BLaER1 treated with 17β-estradiol and CSF1 and Interleukin-3, amounts not matched to agents 10 nM and 100 nM (cell line): ENCODE data around the gene GATB.
A peak's percentile ranks its signal among the peaks of the same experiment; 100 is the strongest.

ENCODE experiments used
- H3K27ac ChIP-seq, 11 experiments: shearing (Covaris generic); formaldehyde crosslinking; 2 replicates each; pipeline ENCODE4 v1.8.1; 2022
- H3K27me3 ChIP-seq, 11 experiments: shearing (Covaris generic); formaldehyde crosslinking; 2 replicates each; pipeline ENCODE4 v1.8.1; 2022
- H3K36me3 ChIP-seq, 11 experiments: shearing (Covaris generic); formaldehyde crosslinking; 2 replicates each; pipeline ENCODE4 v1.8.1; 2022
- H3K4me1 ChIP-seq, 10 experiments: shearing (Covaris generic); formaldehyde crosslinking; 2 replicates each; pipeline ENCODE4 v1.8.1; 2022
- H3K4me2 ChIP-seq, 11 experiments: shearing (Covaris generic); formaldehyde crosslinking; 2 replicates each; pipeline ENCODE4 v1.8.1; 2022
- H3K4me3 ChIP-seq, 10 experiments: shearing (Covaris generic); formaldehyde crosslinking; 2 replicates each; pipeline ENCODE4 v1.8.1; 2022
- H3K9ac ChIP-seq, 11 experiments: shearing (Covaris generic); formaldehyde crosslinking; 2 replicates each; pipeline ENCODE4 v1.8.1; 2022
- H3K9me3 ChIP-seq, 11 experiments: shearing (Covaris generic); formaldehyde crosslinking; replicated peaks in 1 of 11; 2 replicates each; pipeline ENCODE4 v1.8.1; 2022
- H4K20me1 ChIP-seq, 11 experiments: shearing (Covaris generic); formaldehyde crosslinking; 2 replicates each; pipeline ENCODE4 v1.8.1; 2022
- Cebpa-rat ChIP-seq, 11 experiments: shearing (Covaris generic); IDR thresholded peaks; 2 replicates each; pipeline ENCODE4 v1.8.1; 2022

Gene GATB, protein sequence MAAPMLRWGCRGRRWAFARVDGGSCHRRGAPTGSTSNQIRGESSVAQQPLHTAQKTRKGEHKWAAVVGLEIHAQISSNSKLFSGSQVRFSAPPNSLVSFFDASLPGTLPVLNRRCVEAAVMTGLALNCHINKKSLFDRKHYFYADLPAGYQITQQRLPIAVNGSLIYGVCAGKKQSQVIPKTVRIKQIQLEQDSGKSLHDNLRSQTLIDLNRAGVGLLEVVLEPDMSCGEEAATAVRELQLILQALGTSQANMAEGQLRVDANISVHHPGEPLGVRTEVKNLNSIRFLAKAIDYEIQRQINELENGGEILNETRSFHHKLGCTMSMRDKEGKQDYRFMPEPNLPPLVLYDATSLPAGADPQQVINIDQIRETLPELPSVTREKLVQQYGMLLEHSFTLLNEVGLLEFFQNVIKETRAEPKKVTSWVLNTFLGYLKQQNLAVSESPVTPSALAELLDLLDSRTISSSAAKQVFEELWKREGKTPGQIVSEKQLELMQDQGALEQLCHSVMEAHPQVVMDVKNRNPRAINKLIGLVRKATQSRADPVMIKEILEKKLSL

DNA sequence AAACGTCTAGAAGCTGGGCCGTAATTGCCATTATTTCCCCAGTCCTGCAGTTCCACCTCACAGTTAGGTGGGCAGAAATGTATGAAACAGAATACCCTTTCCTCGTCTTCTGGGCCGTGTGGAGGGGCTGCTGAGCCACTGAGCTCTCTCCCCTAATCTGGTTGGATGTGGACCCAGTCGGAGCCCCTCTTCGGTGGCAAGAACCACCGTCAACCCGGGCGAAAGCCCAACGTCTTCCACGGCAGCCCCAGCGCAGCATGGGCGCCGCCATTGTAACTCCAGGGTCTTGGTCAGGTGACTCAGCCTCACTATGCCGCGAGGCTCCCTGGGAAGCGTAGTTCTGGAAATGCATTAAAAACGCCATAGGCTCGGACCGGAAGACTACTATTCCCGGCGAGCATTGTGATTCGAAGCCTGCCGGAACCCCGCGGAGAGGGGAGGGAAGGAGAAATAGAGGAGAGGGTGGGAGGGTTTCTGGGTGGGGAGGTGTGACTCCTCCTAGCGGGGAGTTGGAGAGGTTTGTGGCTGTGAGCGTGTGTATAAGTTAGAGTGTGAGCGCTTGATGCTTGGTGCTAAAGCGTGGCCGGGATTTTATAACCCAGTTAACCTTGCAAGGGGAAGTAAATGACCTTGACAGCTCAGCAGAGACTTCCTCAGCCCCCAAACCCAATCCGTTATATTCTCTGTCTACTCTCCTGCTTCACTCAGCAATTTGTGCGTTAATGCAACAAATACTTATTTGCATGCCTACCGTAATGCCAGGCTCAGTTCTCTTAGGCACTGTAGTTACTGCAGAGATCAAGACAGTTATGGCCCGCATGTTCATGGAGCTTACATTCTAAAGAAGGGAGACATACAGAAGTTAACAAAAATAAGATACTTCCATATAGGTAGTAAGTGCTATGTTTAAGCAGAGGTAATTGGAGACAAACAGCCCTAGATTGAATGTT, at the start of gene GATB:
GATB (minus strand) TSS at position 296 of the 950 bp plus-strand sequence; CDS start at position 271, 25 bp downstream.
- no peaks in the 10 kb centered on the region for H3K27me3 ChIP-seq
- TF ChIP-seq Cebpa-rat (IDR thresholded peaks at IDR 0.05), result no peak
- H3K36me3 ChIP-seq, result peaks cover 11 to 28% (median 23%) of the 10 kb centered on the region in 11 experiments
- H3K4me3 ChIP-seq, result peak within 1 kb of the TSS; percentile 71 to 94 (median 85)
- H3K9me3 ChIP-seq, result no peaks in the 10 kb centered on the region
- peak within 1 kb of the TSS; percentile 82 to 95 (median 89) for H3K9ac ChIP-seq
- H3K4me1 ChIP-seq, result peaks cover 8 to 17% (median 12%) of the 10 kb centered on the region in 10 experiments; a peak in 19 of 20 replicates
- H3K27ac ChIP-seq, result peak within 1 kb of the TSS; percentile 82 to 94 (median 85)
- peak within 1 kb of the TSS; percentile 75 to 97 (median 89) for H3K4me2 ChIP-seq
- H4K20me1 ChIP-seq, result no peaks in the 10 kb centered on the region

DNA sequence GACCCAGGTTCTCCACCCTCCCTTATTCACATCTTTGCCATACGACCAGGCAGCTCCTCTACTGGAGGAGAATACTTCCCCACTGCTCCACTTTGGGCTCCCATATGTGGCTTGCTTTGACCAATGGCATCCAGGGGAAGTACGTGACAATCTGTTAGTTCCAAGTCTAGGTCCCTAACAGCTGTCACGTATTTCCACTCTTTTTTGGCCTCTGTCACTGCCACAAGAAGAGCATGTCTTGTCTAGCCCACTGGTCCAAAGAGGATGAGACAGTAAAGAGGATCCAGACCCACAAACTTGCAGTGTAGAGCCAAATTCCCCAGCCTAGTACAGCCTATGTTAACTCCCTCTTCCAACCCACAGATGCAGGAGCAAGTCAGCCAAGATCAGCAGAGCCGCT, 49.7 kb upstream of the GATB start:
- H3K4me1 ChIP-seq, result peaks cover 0 to 9% (median 0%) of the 10 kb centered on the region in 10 experiments; a peak in 3 of 20 replicates
- H3K4me2 ChIP-seq, result no peak overlapping the region
- no peak overlapping the region for H3K4me3 ChIP-seq
- no peaks in the 10 kb centered on the region for H3K36me3 ChIP-seq
- no peak for TF ChIP-seq Cebpa-rat (IDR thresholded peaks at IDR 0.05)
- no peaks in the 10 kb centered on the region for H3K27me3 ChIP-seq
- H3K9ac ChIP-seq, result no peak overlapping the region
- H3K9me3 ChIP-seq, result peaks cover 0 to 4% (median 0%) of the 10 kb centered on the region in 11 experiments; a peak in 3 of 22 replicates
- no peaks in the 10 kb centered on the region for H4K20me1 ChIP-seq
- no peak overlapping the region for H3K27ac ChIP-seq

DNA sequence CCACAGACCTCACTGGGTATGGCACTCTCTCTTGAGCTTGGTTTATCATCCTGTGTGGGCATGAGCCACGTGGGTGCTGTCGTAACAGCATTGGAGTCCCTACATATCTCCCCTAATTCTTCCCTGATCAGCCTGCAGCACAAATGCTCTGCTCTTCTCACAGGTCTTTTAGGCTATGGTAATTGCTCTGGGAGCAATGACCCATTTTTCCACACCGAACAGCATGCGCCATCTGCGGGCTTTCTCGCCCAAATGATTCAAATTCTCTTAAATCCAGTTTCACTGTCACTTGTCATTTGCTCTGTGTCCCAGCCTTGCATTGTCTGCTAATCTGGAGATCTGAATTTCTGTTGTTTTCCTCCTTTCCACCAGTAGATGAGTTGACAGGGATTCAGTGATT, 48.9 kb upstream of the GATB start:
- H3K4me1 ChIP-seq, result peaks cover 0 to 9% (median 0%) of the 10 kb centered on the region in 10 experiments; a peak in 3 of 20 replicates
- no peaks in the 10 kb centered on the region for H3K27me3 ChIP-seq
- H3K36me3 ChIP-seq, result no peaks in the 10 kb centered on the region
- H4K20me1 ChIP-seq, result no peaks in the 10 kb centered on the region
- no peak overlapping the region for H3K9ac ChIP-seq
- H3K27ac ChIP-seq, result no peak overlapping the region
- H3K4me2 ChIP-seq, result no peak overlapping the region
- no peak overlapping the region for H3K4me3 ChIP-seq
- H3K9me3 ChIP-seq, result peaks cover 0 to 4% (median 0%) of the 10 kb centered on the region in 11 experiments; a peak in 3 of 22 replicates
- TF ChIP-seq Cebpa-rat (IDR thresholded peaks at IDR 0.05), result no peak

DNA sequence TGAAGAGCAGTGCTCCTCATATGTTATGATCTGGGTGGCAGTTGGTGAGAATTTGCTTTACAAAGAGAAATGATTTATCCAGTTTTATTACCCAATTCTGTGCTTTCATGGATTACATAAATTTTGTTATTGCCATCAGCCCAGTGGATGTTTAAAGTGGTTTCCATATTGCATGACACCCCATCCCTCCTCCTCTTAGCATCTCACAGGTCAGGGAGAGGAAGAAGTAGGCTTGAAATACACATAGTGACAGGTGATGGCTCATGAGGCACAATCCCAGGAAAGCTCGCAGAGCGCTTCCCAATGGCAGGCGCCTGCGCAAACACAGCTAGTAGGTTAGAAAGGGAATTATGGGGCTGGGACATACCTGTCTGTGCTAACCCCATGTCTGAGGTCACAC, 47.7 kb upstream of the GATB start:
- H4K20me1 ChIP-seq, result no peaks in the 10 kb centered on the region
- peaks cover 0 to 9% (median 0%) of the 10 kb centered on the region in 10 experiments; a peak in 3 of 20 replicates for H3K4me1 ChIP-seq
- no peak overlapping the region for H3K27ac ChIP-seq
- peaks cover 0 to 4% (median 0%) of the 10 kb centered on the region in 11 experiments; a peak in 3 of 22 replicates for H3K9me3 ChIP-seq
- no peak for TF ChIP-seq Cebpa-rat (IDR thresholded peaks at IDR 0.05)
- H3K9ac ChIP-seq, result no peak overlapping the region
- no peak overlapping the region for H3K4me3 ChIP-seq
- H3K27me3 ChIP-seq, result no peaks in the 10 kb centered on the region
- no peaks in the 10 kb centered on the region for H3K36me3 ChIP-seq
- H3K4me2 ChIP-seq, result no peak overlapping the region

DNA sequence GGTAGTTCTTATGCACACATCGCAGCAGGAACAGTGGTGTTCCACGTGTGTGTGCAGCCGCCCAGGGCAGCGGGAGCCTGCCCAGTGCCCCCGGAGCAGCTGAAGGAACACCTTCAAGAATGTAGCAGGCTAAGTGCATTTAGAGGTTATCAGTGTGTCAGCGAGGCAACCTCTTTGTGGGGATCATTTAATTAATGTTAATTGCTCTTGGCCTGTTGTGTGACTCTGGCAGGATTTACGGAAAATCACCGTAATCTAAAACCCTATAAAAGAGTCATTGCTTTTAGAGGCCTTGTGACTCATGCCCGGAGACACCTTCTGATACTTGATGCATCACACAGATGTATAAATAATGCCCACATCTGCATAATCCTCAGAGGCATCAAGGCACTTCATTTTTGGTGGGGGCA, 47.3 kb upstream of the GATB start:
- Histone ChIP-seq H3K9me3 (peaks cover 0 to 4% (median 0%) of the 10 kb centered on the region in 11 experiments; a peak in 3 of 22 replicates), H3K27ac (no peak overlapping the region), H3K4me1 (peaks cover 0 to 9% (median 0%) of the 10 kb centered on the region in 10 experiments; a peak in 3 of 20 replicates), H3K36me3 (no peaks in the 10 kb centered on the region), H3K27me3 (no peaks in the 10 kb centered on the region), H3K9ac (no peak overlapping the region), H4K20me1 (no peaks in the 10 kb centered on the region), H3K4me3 (no peak overlapping the region), H3K4me2 (no peak overlapping the region)
- TF ChIP-seq Cebpa-rat (IDR thresholded peaks at IDR 0.05), result no peak

DNA sequence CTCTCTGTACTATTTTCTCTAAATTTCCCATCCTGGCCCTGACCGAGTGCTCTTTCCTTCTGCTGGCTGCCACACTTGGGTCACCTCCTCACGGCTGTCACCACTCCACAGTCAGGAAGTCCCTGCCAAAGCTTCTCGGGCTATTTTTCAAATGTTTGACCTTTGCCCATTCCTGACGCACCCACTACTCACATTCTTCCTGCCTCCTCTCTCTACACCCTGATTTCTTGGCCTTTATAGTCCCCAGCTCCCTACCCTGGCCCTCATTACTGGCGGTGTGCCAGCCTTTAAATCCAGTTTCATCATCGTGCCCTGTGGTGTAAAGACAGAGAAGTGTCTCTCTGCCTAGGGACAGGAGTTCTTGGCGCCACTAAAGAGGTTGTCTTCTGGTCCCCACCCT, 46.4 kb upstream of the GATB start:
- Histone ChIP-seq H3K27me3 (no peaks in the 10 kb centered on the region), H3K9me3 (peaks cover 0 to 4% (median 0%) of the 10 kb centered on the region in 11 experiments; a peak in 3 of 22 replicates), H3K27ac (no peak overlapping the region), H3K4me1 (peaks cover 0 to 9% (median 0%) of the 10 kb centered on the region in 10 experiments; a peak in 3 of 20 replicates), H4K20me1 (no peaks in the 10 kb centered on the region), H3K36me3 (no peaks in the 10 kb centered on the region), H3K9ac (no peak overlapping the region), H3K4me3 (no peak overlapping the region), H3K4me2 (0 out of 22 replicates have a peak overlapping the region, but pooled peaks of 1 of the 11 experiments have one; percentile 4)
- no peak for TF ChIP-seq Cebpa-rat (IDR thresholded peaks at IDR 0.05)

DNA sequence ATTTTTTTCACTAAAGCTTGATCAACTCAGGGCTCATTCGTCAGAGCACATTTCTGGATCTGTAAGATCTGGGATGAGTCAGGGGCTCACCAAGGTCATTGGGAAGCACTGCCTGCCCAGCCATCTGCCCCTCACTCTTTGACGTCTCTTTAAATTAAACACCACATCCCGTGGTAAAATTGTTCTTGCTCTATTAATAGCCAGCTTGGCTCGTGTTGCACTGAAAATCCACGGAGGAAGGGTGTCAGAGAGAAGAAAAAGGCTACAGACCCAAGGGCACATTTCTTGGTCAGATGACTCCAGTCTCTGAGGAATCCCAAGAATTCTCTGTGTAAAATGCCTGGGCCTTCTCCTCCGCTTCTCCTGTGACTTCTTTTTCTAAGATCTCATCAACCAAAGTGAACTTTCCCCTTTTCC, 45.7 kb upstream of the GATB start:
- Histone ChIP-seq H3K4me2 (no peak overlapping the region), H3K27ac (no peak overlapping the region), H3K9ac (no peak overlapping the region), H3K9me3 (peaks cover 0 to 4% (median 0%) of the 10 kb centered on the region in 11 experiments; a peak in 3 of 22 replicates), H3K4me3 (no peak overlapping the region), H3K27me3 (no peaks in the 10 kb centered on the region), H3K4me1 (peaks cover 0 to 9% (median 0%) of the 10 kb centered on the region in 10 experiments; a peak in 3 of 20 replicates), H3K36me3 (no peaks in the 10 kb centered on the region), H4K20me1 (no peaks in the 10 kb centered on the region)
- TF ChIP-seq Cebpa-rat (IDR thresholded peaks at IDR 0.05), result no peak

DNA sequence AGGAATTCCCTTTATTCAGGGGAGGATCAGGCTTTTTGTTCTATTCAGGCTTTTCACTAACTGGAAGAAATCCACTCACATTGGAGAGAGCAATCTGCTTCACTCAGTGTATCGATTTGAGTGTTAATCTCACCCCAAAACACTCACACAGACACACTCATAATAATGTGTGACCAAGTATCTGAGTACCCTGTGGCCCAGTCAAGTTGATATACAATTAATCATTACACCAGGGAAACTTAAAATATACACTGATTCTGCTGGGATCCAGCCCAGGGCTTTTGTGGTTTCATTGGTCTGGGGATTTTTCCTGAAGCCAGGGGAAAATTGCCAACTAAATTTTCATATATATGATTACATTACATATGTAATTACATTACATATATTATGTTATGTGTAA, 44.0 kb upstream of the GATB start:
- Histone ChIP-seq H3K9ac (no peak overlapping the region), H3K9me3 (peaks cover 0 to 4% (median 0%) of the 10 kb centered on the region in 11 experiments; a peak in 1 of 22 replicates), H3K27me3 (no peaks in the 10 kb centered on the region), H3K4me3 (no peak overlapping the region), H3K4me2 (no peak overlapping the region), H3K36me3 (no peaks in the 10 kb centered on the region), H4K20me1 (no peaks in the 10 kb centered on the region), H3K27ac (no peak overlapping the region), H3K4me1 (peaks cover 0 to 9% (median 0%) of the 10 kb centered on the region in 10 experiments; a peak in 3 of 20 replicates)
- no peak for TF ChIP-seq Cebpa-rat (IDR thresholded peaks at IDR 0.05)
